Hippocampal formation (tissue), 2 donors: Measurements from ENCODE around the gene PCSK9.

Experiments used
- DNase-seq, 2 donors: peaks; one replicate each; lab custom pipeline; 2025; lab: John Stamatoyannopoulos, UW

PCSK9 gene

DNA sequence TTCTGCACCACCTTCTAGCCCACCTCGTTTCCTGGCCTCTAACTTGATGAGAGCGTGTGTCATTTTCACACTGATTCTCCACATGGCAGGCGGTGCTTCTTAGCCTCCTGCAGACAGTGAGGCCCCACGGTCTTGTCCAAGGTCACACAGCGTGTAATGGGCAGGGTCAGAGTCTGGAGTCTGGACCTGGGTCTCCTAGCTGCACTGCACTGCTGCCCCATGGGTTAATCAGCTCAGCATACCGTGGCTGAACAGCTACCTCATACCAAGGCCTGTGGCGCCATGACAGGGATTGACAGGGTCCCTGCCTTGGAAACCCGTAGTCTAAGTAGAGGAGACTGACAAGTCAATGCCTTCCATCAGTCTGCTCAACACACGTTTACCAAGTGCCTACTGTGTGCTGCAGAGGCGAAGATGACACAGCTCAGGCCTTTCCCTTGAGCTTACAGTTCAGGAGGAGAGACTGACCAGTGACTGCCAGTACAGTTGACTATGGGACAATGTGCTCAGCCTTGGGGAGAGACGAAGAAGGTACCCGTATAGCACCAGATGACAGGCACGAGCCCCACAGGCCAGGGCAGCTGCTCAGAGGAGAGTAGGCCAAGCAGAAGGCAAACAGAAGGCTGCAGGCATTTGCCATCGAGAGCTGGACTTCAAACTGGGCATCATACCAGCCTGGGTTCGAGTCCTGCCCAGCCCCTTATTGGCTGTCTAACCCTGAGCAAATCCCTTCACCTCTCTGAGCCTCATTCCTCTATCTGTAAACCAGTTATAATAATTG lies 5.5 kb downstream of the PCSK9 start:
- no peak for DNase-seq

GRCh38 chr1:55045430-55045829 lies 6.1 kb downstream of the PCSK9 start:
- DNase-seq, result no peak

- no peak for DNase-seq
Observed at GRCh38 chr1:55046871-55047270, 7.5 kb downstream of the PCSK9 start.

GRCh38 chr1:55047611-55048010 lies 8.3 kb downstream of the PCSK9 start:
- DNase-seq, result no peak

DNA sequence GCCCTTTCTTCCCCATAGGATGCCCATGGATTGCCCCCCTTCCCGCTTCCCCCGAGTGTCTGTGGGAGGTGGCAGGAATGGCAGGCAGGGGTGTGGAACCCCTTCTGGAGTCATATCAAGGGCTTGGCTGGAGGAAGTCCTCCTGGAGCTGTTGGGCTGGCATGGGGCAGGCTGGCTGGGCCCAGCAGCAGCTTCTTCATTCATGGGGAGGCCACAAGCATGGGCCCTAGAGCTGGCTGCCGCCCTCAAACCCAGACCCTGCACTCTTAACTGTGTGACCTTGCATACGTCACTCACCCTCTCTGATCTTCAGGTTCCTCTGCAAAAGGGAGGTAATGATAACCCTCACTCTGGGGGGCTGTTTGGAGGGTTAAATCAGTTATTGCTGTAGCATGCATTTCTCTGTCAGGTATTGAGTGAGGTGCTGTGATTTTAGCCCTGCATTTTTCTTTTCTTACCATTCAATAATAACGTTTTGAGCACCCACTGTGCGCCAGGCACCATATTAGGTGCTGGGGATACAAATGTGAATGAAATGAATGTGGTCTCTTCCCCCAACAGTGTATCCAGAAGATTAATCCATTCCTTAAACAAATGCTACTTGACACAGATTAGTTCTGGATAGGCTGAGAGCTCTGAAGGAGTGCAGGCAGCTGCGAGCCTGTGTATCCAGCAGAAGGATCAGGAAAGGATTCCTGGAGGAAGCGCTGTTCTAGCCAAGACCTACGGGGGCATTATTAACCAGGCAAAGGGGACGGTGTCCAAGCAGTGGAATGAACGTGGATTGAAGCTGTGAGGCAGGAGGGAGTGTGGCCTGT lies 9.3 kb downstream of the PCSK9 start:
- DNase-seq, result no peak

DNA sequence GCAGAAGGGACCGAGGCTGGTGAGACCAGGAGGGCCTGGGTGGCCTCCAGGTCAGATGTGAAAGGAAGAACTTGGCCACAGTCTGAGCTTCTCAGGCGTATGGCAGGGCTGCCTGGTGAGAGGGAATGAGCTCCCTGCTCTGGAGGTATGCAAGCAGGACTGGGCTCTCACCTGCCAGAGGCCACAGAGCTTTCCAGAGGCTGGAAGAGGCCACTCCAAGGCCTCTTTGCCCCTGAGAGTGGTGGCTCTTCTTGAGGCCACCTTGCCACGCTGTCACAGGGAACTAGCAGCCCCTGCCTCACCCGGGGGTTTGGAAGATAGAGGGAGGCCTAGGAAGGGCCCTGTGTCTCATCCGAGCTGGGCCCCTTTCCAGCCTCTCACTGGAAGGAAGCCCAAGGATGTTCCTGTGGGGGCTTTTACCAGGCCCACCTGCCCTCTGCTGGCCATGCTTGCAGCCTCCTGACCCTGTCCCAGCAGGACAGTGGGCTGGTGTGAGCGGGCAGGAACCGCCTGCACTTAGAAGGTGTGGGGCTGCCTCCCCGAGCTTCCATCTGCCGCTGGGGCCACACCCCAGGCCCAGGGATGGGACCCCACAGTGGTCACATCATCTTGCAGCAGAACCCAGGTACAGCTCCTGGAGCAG lies 10.0 kb downstream of the PCSK9 start:
- DNase-seq, result no peak

- peak in 1 of 2 donors; percentile 11 for DNase-seq
Observed at GRCh38 chr1:55049914-55050278, 10.5 kb downstream of the PCSK9 start.

DNA sequence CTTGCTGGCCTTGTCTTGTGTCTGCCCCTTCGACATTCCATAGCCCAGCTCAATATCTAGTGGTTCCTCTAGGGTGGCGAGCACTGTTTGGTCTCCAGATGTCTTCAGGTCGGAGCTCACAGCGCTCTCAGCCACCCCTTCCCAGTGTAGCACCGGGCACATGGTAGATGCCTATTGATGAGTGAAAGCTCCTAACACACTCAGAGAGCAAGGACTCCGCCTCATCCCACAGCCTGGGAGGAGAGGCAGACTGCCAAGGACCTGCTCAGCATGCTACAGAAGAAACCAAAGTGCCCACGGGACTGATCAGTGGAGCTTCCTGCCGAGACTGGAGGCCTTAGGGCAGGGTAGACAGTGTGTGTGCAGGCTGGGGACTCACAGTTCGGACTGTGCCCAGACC lies 10.9 kb downstream of the PCSK9 start:
- peak in 1 of 2 donors; percentile 12 for DNase-seq

DNA sequence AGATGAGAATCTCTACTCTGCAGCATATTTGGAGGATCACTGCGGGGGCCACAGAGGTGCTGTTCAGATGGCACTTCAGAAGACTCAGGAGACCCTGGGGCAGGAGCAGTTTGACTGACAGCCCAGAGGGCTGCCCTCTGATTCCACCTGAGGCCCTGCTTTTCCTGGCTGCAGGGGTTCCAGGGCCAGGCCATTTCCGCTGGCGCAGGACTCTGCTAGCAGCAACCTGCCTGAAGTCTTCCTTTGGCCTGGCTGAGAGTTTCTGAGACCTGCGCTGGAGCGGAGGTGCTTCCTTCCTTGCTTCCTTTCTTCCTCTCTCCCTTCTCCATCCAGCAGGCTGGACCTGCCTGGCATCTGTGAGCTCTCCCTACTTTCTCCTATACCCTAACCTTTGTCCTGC lies 11.8 kb downstream of the PCSK9 start:
- DNase-seq, result no peak

DNA sequence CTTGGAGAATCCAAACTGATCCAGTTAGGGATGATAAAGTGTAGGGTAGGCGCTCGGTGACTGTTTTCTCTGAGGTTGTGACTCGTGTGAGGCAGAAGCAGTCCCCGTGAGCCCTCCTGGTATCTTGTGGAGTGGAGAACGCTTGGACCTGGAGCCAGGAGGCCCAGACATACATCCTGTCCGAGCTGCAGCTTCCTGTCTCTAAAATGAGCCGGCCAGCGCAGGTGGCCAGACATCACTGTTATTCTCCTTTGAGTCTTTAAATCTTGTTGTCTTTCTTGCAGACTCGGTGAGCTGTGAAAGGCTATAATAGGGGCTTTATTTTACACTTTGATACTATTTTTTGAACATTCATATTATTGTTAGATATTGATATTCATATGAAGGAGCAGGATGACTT lies 12.3 kb downstream of the PCSK9 start:
- no peak for DNase-seq

DNA sequence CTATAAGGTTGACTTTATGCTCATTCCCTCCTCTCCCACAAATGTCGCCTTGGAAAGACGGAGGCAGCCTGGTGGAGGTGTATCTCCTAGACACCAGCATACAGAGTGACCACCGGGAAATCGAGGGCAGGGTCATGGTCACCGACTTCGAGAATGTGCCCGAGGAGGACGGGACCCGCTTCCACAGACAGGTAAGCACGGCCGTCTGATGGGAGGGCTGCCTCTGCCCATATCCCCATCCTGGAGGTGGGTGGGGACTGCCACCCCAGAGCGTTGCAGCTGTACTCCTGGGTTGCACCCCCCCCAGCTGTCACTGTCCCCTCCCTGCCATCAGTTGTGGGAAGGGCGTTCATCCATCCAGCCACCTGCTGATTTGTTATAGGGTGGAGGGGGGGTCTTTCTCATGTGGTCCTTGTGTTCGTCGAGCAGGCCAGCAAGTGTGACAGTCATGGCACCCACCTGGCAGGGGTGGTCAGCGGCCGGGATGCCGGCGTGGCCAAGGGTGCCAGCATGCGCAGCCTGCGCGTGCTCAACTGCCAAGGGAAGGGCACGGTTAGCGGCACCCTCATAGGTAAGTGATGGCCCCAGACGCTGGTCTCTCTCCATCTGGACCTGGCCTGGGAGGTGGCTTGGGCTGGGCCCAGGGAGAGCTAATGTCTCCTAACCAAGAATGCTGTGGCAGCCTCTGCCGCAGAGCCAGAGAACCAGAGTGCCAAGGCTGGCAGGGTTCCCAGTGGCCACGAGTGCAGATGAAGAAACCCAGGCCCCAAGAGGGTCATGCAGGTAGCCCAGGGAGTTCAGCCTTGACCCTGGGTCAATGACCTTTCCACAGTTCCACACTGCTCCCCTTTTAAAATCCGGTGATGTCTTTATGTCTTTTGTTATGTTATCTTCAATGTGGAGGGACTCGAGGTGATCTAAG lies 13.1 kb downstream of the PCSK9 start:
- no peak for DNase-seq

- no peak for DNase-seq
Observed at GRCh38 chr1:55053265-55053954, 14.1 kb downstream of the PCSK9 start.

DNA sequence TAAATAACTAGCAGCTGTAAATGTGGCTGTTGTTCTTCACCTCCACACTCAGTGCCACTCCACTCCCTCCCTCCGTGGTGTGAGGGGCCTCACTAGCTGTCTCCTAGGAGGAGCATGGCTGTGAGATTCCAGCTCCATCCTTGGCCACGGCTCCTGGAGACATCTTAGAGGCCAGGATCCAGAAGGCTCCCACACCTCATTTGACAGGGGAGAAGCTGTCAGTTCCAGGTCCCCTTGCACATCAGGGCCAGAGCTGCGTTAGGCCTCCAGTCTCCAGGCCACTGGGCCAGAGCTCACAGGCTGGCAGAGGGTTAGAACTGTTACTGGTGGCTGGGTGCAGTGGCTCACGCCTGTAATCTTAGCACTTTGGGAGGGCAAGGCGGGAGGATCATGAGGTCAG lies 15.0 kb downstream of the PCSK9 start:
- no peak for DNase-seq

GRCh38 chr1:55055084-55055882 lies 15.9 kb downstream of the PCSK9 start:
- DNase-seq, result no peak

DNA sequence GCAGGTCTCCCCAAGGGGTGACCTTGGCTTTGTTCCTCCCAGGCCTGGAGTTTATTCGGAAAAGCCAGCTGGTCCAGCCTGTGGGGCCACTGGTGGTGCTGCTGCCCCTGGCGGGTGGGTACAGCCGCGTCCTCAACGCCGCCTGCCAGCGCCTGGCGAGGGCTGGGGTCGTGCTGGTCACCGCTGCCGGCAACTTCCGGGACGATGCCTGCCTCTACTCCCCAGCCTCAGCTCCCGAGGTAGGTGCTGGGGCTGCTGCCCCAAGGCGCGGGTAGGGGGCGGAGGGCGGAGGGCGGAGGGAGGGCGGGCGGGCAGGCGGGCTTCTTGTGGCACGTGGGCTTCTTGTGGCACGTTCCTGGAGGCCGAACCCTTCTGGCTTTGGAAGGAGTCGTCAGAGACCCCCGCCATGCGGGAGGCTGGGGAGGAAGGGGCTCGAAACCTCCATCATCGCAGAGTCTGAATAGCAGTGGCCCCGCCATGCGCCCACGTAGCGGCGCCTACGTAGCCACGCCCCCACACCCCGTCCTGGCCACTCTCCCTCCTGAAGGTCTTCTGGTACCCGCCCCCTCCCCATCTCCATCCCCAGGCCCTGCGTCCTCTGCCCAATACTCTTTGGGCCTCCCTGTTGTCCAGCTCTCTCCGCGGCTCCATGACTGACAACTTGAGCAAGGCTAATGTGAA lies 16.7 kb downstream of the PCSK9 start:
- DNase-seq, result no peak

DNA sequence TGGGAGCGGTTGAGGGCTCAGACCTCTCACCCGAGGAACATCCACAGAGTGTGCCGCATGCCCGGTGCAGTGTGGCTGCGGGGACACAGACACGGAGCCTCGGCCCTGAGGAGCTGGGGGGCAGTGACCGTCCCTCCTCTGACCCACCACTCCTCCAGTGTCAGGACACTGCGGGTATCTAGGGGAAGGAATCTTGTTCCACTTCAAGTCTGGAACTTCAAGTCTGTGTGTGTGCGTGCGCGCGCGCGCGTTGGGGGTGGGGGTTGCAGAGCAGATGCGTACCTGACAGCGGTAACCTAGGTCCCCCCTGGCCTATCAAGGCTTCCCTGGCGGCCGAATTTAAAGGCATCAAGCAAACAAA lies 17.3 kb downstream of the PCSK9 start:
- DNase-seq, result no peak

- DNase-seq, result no peak
Observed at GRCh38 chr1:55057270-55057955, 18.1 kb downstream of the PCSK9 start.

GRCh38 chr1:55057956-55058298 lies 18.6 kb downstream of the PCSK9 start:
- no peak for DNase-seq
